Middle frontal gyrus (tissue), 1 donor: ENCODE measurements around the gene PRRT3.
"Not testable (repeated sequence)": the region's sequence is repeated elsewhere in the genome, so short reads cannot be mapped to it uniquely, and the experiment has no call there.

ENCODE experiments used
- DNase-seq: peaks from one replicate; pipeline ENCODE4 v3.0.0-alpha.2; 2015; ENCODE audit warnings: low spot score; ENCODE audit errors: extremely low spot score

The PRRT3 gene

GRCh38 chr3:9918261-9919038 lies 33.8 kb downstream of the PRRT3 start:
- DNase-seq: no peak

GRCh38 chr3:9917820-9918219 lies 34.4 kb downstream of the PRRT3 start:
- DNase-seq: no peak

- no peak for DNase-seq
Measured at GRCh38 chr3:9916734-9917680, 35.2 kb downstream of the PRRT3 start, which contains the start of gene IL17RC. IL17RC (plus strand) TSS chr3:9917098; CDS start chr3:9917316, 218 bp downstream.

- DNase-seq: no peak
Measured at GRCh38 chr3:9916346-9916733, 35.9 kb downstream of the PRRT3 start.

- DNase-seq: no peak
Measured at GRCh38 chr3:9915254-9916141, 36.7 kb downstream of the PRRT3 start.

- no peak for DNase-seq
Measured at GRCh38 chr3:9914559-9915253, 37.5 kb downstream of the PRRT3 start.

- DNase-seq: no peak
Measured at GRCh38 chr3:9914011-9914410, 38.2 kb downstream of the PRRT3 start.

GRCh38 chr3:9913601-9914000 lies 38.6 kb downstream of the PRRT3 start:
- DNase-seq: no peak

- DNase-seq: no peak
Measured at GRCh38 chr3:9912294-9912935, 39.8 kb downstream of the PRRT3 start.

- no peak for DNase-seq
Measured at GRCh38 chr3:9911863-9912262, 40.3 kb downstream of the PRRT3 start.

GRCh38 chr3:9909221-9910013 lies 42.8 kb downstream of the PRRT3 start:
- DNase-seq: no peak

GRCh38 chr3:9908286-9908685 lies 43.9 kb downstream of the PRRT3 start:
- no peak for DNase-seq

GRCh38 chr3:9906480-9906879 lies 45.7 kb downstream of the PRRT3 start:
- DNase-seq: no peak

- DNase-seq: no peak
Measured at GRCh38 chr3:9903904-9904303, 48.3 kb downstream of the PRRT3 start.

GRCh38 chr3:9903238-9903624 lies 49.0 kb downstream of the PRRT3 start:
- DNase-seq: no peak

GRCh38 chr3:9902372-9903237 lies 49.6 kb downstream of the PRRT3 start, which contains the start of gene IL17RE:
IL17RE (plus strand) TSS chr3:9902848; CDS start chr3:9902933, 85 bp downstream.
- no peak for DNase-seq

GRCh38 chr3:9901967-9902366 lies 50.2 kb downstream of the PRRT3 start:
- DNase-seq: no peak

- not testable (repeated sequence) for DNase-seq
Measured at GRCh38 chr3:9900965-9901415, 51.2 kb downstream of the PRRT3 start.
